ENCODE data around the gene BCAS4.

- TF ChIP-seq CTCF (conservative IDR thresholded peaks at IDR 0.05) (no peak), ZFX (IDR thresholded peaks at IDR 0.05) (no peak)
These were observed 100.4 kb downstream of the BCAS4 start for GRCh38 chr20:50895111-50895830.
